Endothelial cell of umbilical vein (primary cell): ENCODE measurements around the gene SMOC1. TPM values are rescaled to one million over a fixed set of nuclear protein-coding genes. Genes with fewer than 3 reads are reported as not detected.
A peak's percentile ranks its signal among the peaks of the same experiment; 100 is the strongest.

Experiments
- BruUV-seq: library from RNA; stranded (reverse); fragments of 400-500 nt; replicated peaks from 2 replicates; lab custom pipeline; 2021; lab: Mats Ljungman, UMichigan
- CTCF ChIA-PET: fragments of 300-600, 350-600 bp; sonication (Branson Sonifier 250); formaldehyde crosslinking; loops from one replicate; lab custom pipeline; 2021; ENCODE audit warnings: antibody characterized with exemption, inconsistent platforms; lab: Charles Lee
- POLR2A ChIA-PET: fragments of 300-600, 350-600 bp; sonication (Branson Sonifier 250); formaldehyde crosslinking; loops from one replicate; lab custom pipeline; 2021; ENCODE audit warnings: antibody characterized with exemption, inconsistent platforms; lab: Charles Lee
- DNase-seq: peaks from one replicate; pipeline ENCODE4 v3.0.0-alpha.2; 2011; ENCODE audit warnings: low read depth, low spot score
- FAIRE-seq: peaks from 2 replicates; lab custom pipeline; 2011; peaks lifted over from hg19 to GRCh38; lab: Jason Lieb, UNC
- H2AFZ ChIP-seq: 2 replicates; pipeline ENCODE4 v1.6.0; 2012; ENCODE audit warnings: low read depth, low read length, control low read depth, inconsistent platforms
- H3K27ac ChIP-seq: 2 replicates; pipeline ENCODE4 v1.5.1; 2011; ENCODE audit warnings: low read depth, mild to moderate bottlenecking, control low read depth, low read length, moderate library complexity; ENCODE audit not compliant: insufficient read depth
- H3K27me3 ChIP-seq, 2 experiments: 2 replicates each; pipeline versions ENCODE4 v1.6.0 to v1.6.1; 2011; ENCODE audit warnings: low read length in 2 of 2, mixed read lengths in 1 of 2; ENCODE audit not compliant: control insufficient read depth in 2 of 2, insufficient read depth in 2 of 2
- H3K36me3 ChIP-seq, 2 experiments: 2 replicates in 1 of 2; 3 replicates in 1 of 2; pipeline ENCODE4 v1.5.1; 2011; ENCODE audit warnings: low read length in 2 of 2, mild to moderate bottlenecking in 1 of 2, moderate library complexity in 1 of 2; ENCODE audit not compliant: control insufficient read depth in 2 of 2, insufficient read depth in 2 of 2; ENCODE audit errors: extremely low read depth in 1 of 2
- H3K4me1 ChIP-seq: 3 replicates; pipeline ENCODE4 v1.5.1; 2011; ENCODE audit warnings: mild to moderate bottlenecking, low read length; ENCODE audit not compliant: control insufficient read depth, insufficient read depth; ENCODE audit errors: extremely low read depth
- H3K4me2 ChIP-seq: 2 replicates; pipeline ENCODE4 v1.6.1; 2011; ENCODE audit warnings: low read length, control low read depth, mixed read lengths; ENCODE audit not compliant: insufficient read depth
- H3K4me3 ChIP-seq, 3 experiments: fragments of 200-600 bp in 1 of 3; sonication (generic), shearing (Covaris generic) in 1 of 3; replicated peaks in 1 of 3; 2 replicates each; pipeline ENCODE4 v1.5.1; 2011 to 2016; ENCODE audit warnings: control low read depth in 3 of 3, low read length in 3 of 3, mild to moderate bottlenecking in 2 of 3, inconsistent platforms in 1 of 3, low read depth in 1 of 3, moderate library complexity in 1 of 3; ENCODE audit not compliant: insufficient read depth in 1 of 3
- H3K79me2 ChIP-seq: 2 replicates; pipeline ENCODE4 v1.6.0; 2012; ENCODE audit warnings: low read length, inconsistent platforms; ENCODE audit not compliant: control insufficient read depth, insufficient read depth
- H3K9ac ChIP-seq: replicated peaks from 2 replicates; pipeline ENCODE3; 2011; ENCODE audit warnings: low read length, control low read depth; ENCODE audit not compliant: insufficient read depth; ENCODE audit errors: extremely low read depth
- H3K9me1 ChIP-seq: replicated peaks from 3 replicates; pipeline ENCODE4 v1.6.0; 2011; ENCODE audit warnings: mild to moderate bottlenecking, low read length; ENCODE audit not compliant: control insufficient read depth, insufficient read depth; ENCODE audit errors: extremely low read depth
- H3K9me3 ChIP-seq: replicated peaks from 2 replicates; pipeline ENCODE4 v1.5.1; 2012; ENCODE audit warnings: low read length, inconsistent platforms; ENCODE audit not compliant: control insufficient read depth, insufficient read depth
- H4K20me1 ChIP-seq: replicated peaks from 2 replicates; pipeline ENCODE3; 2011; ENCODE audit warnings: mild to moderate bottlenecking, low read length; ENCODE audit not compliant: control insufficient read depth, insufficient read depth; ENCODE audit errors: extremely low read depth
- EZH2 ChIP-seq: IDR thresholded peaks from 2 replicates; pipeline ENCODE4 v1.6.1; 2012; ENCODE audit warnings: borderline replicate concordance, low read depth, mild to moderate bottlenecking, moderate library complexity, low read length, inconsistent platforms; ENCODE audit not compliant: severe bottlenecking
- FOS ChIP-seq: IDR thresholded peaks from 2 replicates; pipeline ENCODE4 v1.6.1; 2011; ENCODE audit warnings: mild to moderate bottlenecking, low read length, moderate library complexity, borderline replicate concordance; ENCODE audit not compliant: insufficient read depth
- GATA2 ChIP-seq: IDR thresholded peaks from 2 replicates; pipeline ENCODE4 v1.7.0; 2011; ENCODE audit warnings: low read depth, mild to moderate bottlenecking, moderate library complexity, mixed read lengths, low read length; ENCODE audit not compliant: insufficient read length, insufficient read depth
- JUN ChIP-seq: IDR thresholded peaks from 2 replicates; pipeline ENCODE4 v1.6.1; 2011; ENCODE audit warnings: borderline replicate concordance, low read depth; ENCODE audit not compliant: insufficient read length, insufficient read depth
- MYC ChIP-seq: IDR thresholded peaks from one replicate; pipeline ENCODE4 v1.6.1; 2011; ENCODE audit warnings: mild to moderate bottlenecking, low read depth, low read length
- POLR2A ChIP-seq: IDR thresholded peaks from 2 replicates; pipeline ENCODE4 v1.6.1; 2012; ENCODE audit warnings: low read depth, mild to moderate bottlenecking, control low read depth, low read length
- POLR2AphosphoS5 ChIP-seq: IDR thresholded peaks from 2 replicates; pipeline ENCODE4 v1.6.1; 2012; ENCODE audit warnings: low read depth, mild to moderate bottlenecking, control low read depth, low read length, moderate library complexity; ENCODE audit not compliant: insufficient read depth
- dilution Hi-C: fragments of 300-500 bp; cut with MboI; formaldehyde crosslinking; loops from one replicate; pipeline ENCODE4 v1.15.0; 2019; ENCODE audit warnings: low sequenced_read_pairs; ENCODE audit not compliant: extremely low pct_ligation_motif_present
- intact Hi-C: fragments of 100-400 bp; cut with micrococcal nuclease; formaldehyde crosslinking; loops from one replicate; pipeline ENCODE4 v1.10.0; 2022
- polyA plus RNA-seq, 4 experiments: library from polyadenylated mRNA; depleted of rRNA in 3 of 4; stranded (reverse) in 3 of 4; unstranded in 1 of 4; fragments of >200 nt; gene quantifications; 2 replicates each; pipeline versions ENCODE4 v1.2.1 to v1.2.3, GENCODE V29; 2011 to 2012; ENCODE audit warnings: missing spikeins in 1 of 4
- total RNA-seq: library from RNA; stranded (reverse); gene quantifications from 2 replicates; pipeline ENCODE4 v1.2.3, GENCODE V29; 2021
- TF ChIP-seq, protein P1 (sequence below): IDR thresholded peaks from 2 replicates; pipeline ENCODE4 v1.6.1; 2011; ENCODE audit not compliant: insufficient read depth, insufficient read length
- TF ChIP-seq, protein P2 (sequence below), 2 donors: IDR thresholded peaks; 1 replicate in 1 of 2; 2 replicates in 1 of 2; pipeline ENCODE4 v1.5.1; 2011; ENCODE audit warnings: low read length in 2 of 2, mild to moderate bottlenecking in 2 of 2, moderate library complexity in 2 of 2, control low read depth in 1 of 2, inconsistent platforms in 1 of 2, low read depth in 1 of 2; ENCODE audit not compliant: insufficient read depth in 1 of 2; ENCODE audit errors: extremely low read depth in 1 of 2

SMOC1 gene
- total and polyA plus RNA-seq, 2 donors (not counting 3 experiments of a cell fraction or from before 2014, with no cell fraction given) = 0.97 to 1.1 TPM

DNA sequence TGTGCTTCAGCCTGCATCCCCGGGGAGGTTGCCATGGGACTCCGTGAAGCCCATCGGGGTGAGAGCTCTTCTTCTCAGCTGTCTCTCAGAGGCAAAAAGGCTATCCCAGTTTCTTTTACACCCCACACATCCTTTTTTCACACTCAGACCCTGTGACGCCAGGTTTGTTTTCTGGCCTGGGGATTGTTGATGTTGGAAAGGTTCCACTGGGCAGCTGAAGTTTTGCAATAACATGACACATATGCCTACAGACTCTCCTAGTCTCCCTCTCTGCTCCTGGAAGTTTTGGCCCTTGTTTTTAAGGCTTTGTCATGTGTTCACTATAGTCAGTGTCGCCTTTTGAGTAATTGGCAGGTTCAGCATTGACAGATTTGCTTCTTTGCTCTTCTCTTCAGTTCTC, 118.6 kb downstream of the SMOC1 start:
- peaks cover 2 to 3% of the 10 kb centered on the region in 2 experiments for H3K27me3 ChIP-seq
- H3K79me2 ChIP-seq = no peaks in the 10 kb centered on the region
- no peak for FAIRE-seq
- TF ChIP-seq, protein P1, sequence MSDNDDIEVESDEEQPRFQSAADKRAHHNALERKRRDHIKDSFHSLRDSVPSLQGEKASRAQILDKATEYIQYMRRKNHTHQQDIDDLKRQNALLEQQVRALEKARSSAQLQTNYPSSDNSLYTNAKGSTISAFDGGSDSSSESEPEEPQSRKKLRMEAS = no peak
- TF ChIP-seq FOS = no peak
- no peak for TF ChIP-seq POLR2A
- no peak for TF ChIP-seq EZH2
- TF ChIP-seq GATA2 = no peak
- BruUV-seq = no TSS peak
- H3K9ac ChIP-seq = no peak overlapping the region
- no peaks in the 10 kb centered on the region for H4K20me1 ChIP-seq
- no peak overlapping the region for H2AFZ ChIP-seq
- no peaks in the 10 kb centered on the region for H3K36me3 ChIP-seq
- no peaks in the 10 kb centered on the region for H3K9me1 ChIP-seq
- POLR2A ChIA-PET = no interaction called here
- DNase-seq = peak; percentile 83
- H3K4me2 ChIP-seq = no peak overlapping the region
- intact Hi-C loops = no loop called here
- peaks cover 3% of the 10 kb centered on the region for H3K4me1 ChIP-seq
- no peak overlapping the region for H3K27ac ChIP-seq
- no peak overlapping the region for H3K4me3 ChIP-seq
- no peaks in the 10 kb centered on the region for H3K9me3 ChIP-seq
- CTCF ChIA-PET = interaction anchor here (1.5 kb wide), 1 partner anchor 16 kb away, joined by 3 read pairs; no protein-coding TSS in a partner anchor
- dilution Hi-C loops = no loop called here

DNA sequence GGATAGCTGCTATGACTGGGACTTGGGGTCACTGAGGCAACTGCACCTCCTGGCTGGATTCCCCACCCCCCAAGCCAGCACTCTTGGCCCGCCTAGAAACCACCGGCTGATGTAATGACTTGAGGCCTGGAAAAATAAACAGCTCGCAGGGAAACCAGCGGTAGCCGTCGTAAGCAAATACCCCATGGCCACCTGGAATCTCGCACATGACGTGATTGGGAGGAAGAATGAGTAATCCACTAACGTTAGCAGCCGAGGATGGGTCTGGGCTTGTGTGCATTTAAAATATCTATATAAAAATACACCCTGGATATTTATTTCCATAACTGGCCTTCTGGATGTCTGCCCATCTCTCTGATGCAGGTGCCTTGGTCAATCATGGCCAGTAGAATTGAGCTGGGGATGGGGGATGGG, 120.1 kb downstream of the SMOC1 start:
- Histone ChIP-seq H3K27ac (no peak overlapping the region), H3K79me2 (no peaks in the 10 kb centered on the region), H3K36me3 (no peaks in the 10 kb centered on the region), H2AFZ (no peak overlapping the region), H3K4me2 (no peak overlapping the region), H3K4me1 (peaks cover 3% of the 10 kb centered on the region), H3K27me3 (no peaks in the 10 kb centered on the region), H3K9me3 (no peaks in the 10 kb centered on the region), H3K4me3 (no peak overlapping the region), H3K9ac (no peak overlapping the region), H4K20me1 (no peaks in the 10 kb centered on the region), H3K9me1 (no peaks in the 10 kb centered on the region)
- TF ChIP-seq, protein P2, sequence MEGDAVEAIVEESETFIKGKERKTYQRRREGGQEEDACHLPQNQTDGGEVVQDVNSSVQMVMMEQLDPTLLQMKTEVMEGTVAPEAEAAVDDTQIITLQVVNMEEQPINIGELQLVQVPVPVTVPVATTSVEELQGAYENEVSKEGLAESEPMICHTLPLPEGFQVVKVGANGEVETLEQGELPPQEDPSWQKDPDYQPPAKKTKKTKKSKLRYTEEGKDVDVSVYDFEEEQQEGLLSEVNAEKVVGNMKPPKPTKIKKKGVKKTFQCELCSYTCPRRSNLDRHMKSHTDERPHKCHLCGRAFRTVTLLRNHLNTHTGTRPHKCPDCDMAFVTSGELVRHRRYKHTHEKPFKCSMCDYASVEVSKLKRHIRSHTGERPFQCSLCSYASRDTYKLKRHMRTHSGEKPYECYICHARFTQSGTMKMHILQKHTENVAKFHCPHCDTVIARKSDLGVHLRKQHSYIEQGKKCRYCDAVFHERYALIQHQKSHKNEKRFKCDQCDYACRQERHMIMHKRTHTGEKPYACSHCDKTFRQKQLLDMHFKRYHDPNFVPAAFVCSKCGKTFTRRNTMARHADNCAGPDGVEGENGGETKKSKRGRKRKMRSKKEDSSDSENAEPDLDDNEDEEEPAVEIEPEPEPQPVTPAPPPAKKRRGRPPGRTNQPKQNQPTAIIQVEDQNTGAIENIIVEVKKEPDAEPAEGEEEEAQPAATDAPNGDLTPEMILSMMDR (IDR thresholded peaks at IDR 0.05; ENCODE audit: extremely low read depth in 1 of 2, insufficient read depth in 1 of 2, low read depth in 1 of 2, low read length in 2 of 2) = no peak
- TF ChIP-seq JUN = peak; percentile 35
- no peak for TF ChIP-seq POLR2AphosphoS5
- no peak for TF ChIP-seq MYC
- TF ChIP-seq GATA2 = no peak
- intact Hi-C loops = loop anchor here (1.0 kb wide), 1 partner anchor 98 kb away; no protein-coding TSS in a partner anchor
- dilution Hi-C loops = no loop called here
- CTCF ChIA-PET = interaction anchor here (1.5 to 2.0 kb wide), 3 partner anchors 9 to 180 kb away, joined by 3 to 7 read pairs (median 5); no protein-coding TSS in a partner anchor
- POLR2A ChIA-PET = no interaction called here
- DNase-seq (peak; percentile 77), FAIRE-seq (no peak)
- BruUV-seq = no TSS peak
